Neural cell (in vitro differentiated cells): ENCODE data around the gene ALS2CL. TPM values are rescaled to one million over a fixed set of nuclear protein-coding genes. Genes with fewer than 3 reads are reported as not detected.

Source experiments
- H2AFZ ChIP-seq: fragments of 200-600, 300-800 bp; sonication (generic), shearing (Covaris generic); 2 replicates; pipeline ENCODE4 v1.6.0; 2014; ENCODE audit warnings: low read depth, mild to moderate bottlenecking, antibody characterized with exemption, low read length, moderate library complexity
- H3F3A ChIP-seq: fragments of 200-600 bp; shearing (Covaris generic); 2 replicates; pipeline ENCODE4 v1.6.1; 2016; ENCODE audit warnings: mild to moderate bottlenecking, moderate library complexity, mixed read lengths, antibody characterized with exemption, low read length; ENCODE audit not compliant: insufficient read depth, poor library complexity, severe bottlenecking
- H3K27ac ChIP-seq: fragments of 200-600, 300-800 bp; sonication (generic), shearing (Covaris generic); 2 replicates; pipeline ENCODE4 v1.5.1; 2014; ENCODE audit warnings: mild to moderate bottlenecking, low read length, moderate library complexity
- H3K27me3 ChIP-seq: fragments of 300-800, 200-600 bp; sonication (generic), shearing (Covaris generic); 2 replicates; pipeline ENCODE4 v1.6.0; 2014; ENCODE audit warnings: mild to moderate bottlenecking, low read depth, low read length, moderate library complexity; ENCODE audit not compliant: insufficient read depth
- H3K36me3 ChIP-seq: fragments of 300-800, 200-600 bp; sonication (generic), shearing (Covaris generic); 2 replicates; pipeline ENCODE4 v1.5.1; 2014; ENCODE audit warnings: mild to moderate bottlenecking, antibody characterized with exemption, low read length, moderate library complexity; ENCODE audit not compliant: insufficient read depth
- H3K4me2 ChIP-seq: fragments of 300-800, 200-600 bp; sonication (generic), shearing (Covaris generic); 2 replicates; pipeline ENCODE4 v1.6.0; 2014; ENCODE audit warnings: mild to moderate bottlenecking, low read length
- H3K4me3 ChIP-seq: fragments of 300-800, 200-600 bp; sonication (generic), shearing (Covaris generic); 2 replicates; pipeline ENCODE4 v1.5.1; 2014; ENCODE audit warnings: mild to moderate bottlenecking, low read length, moderate library complexity
- H3K79me2 ChIP-seq: fragments of 200-600 bp; shearing (Covaris generic); replicated peaks from 2 replicates; pipeline ENCODE4 v1.6.0; 2014; ENCODE audit warnings: mild to moderate bottlenecking, low read length, moderate library complexity; ENCODE audit not compliant: insufficient read depth
- H3K9ac ChIP-seq: fragments of 300-800, 200-600 bp; sonication (generic), shearing (Covaris generic); 2 replicates; pipeline ENCODE4 v1.6.1; 2016; ENCODE audit warnings: mild to moderate bottlenecking, low read length, mixed read lengths
- H3K9me2 ChIP-seq: fragments of 200-600 bp; shearing (Covaris generic); 2 replicates; pipeline ENCODE4 v1.6.1; 2016; ENCODE audit warnings: mild to moderate bottlenecking, low read length, mixed read lengths; ENCODE audit not compliant: insufficient read depth
- H3K9me3 ChIP-seq: fragments of 200-600, 300-800 bp; sonication (generic), shearing (Covaris generic); 2 replicates; pipeline ENCODE4 v1.6.1; 2016; ENCODE audit warnings: mild to moderate bottlenecking, mixed run types, low read length, moderate library complexity, mixed read lengths
- H4K20me1 ChIP-seq: fragments of 200-600 bp; shearing (Covaris generic); 2 replicates; pipeline ENCODE4 v1.6.1; 2016; ENCODE audit warnings: mild to moderate bottlenecking, mixed run types; ENCODE audit not compliant: insufficient read depth
- EP300 ChIP-seq: fragments of 450-650 bp; conservative IDR thresholded peaks from 2 replicates; pipeline ENCODE4 v1.6.1; 2014; ENCODE audit warnings: antibody characterized with exemption, mild to moderate bottlenecking, moderate library complexity; ENCODE audit not compliant: poor library complexity, severe bottlenecking
- EZH2 ChIP-seq: fragments of 200-600, 300-800 bp; shearing (Covaris generic), sonication (generic); IDR thresholded peaks from 2 replicates; pipeline ENCODE4 v1.6.1; 2014; ENCODE audit warnings: antibody characterized with exemption, low read length, borderline replicate concordance, mild to moderate bottlenecking; ENCODE audit not compliant: insufficient read depth, poor library complexity, severe bottlenecking
- MXI1 ChIP-seq: fragments of 450-650 bp; conservative IDR thresholded peaks from 2 replicates; pipeline ENCODE4 v1.6.1; 2014; ENCODE audit warnings: antibody characterized with exemption, mild to moderate bottlenecking; ENCODE audit not compliant: poor library complexity, severe bottlenecking
- POLR2AphosphoS5 ChIP-seq: IDR thresholded peaks from 2 replicates; pipeline ENCODE4 v1.6.1; 2012
- RAD21 ChIP-seq: fragments of 450-650 bp; conservative IDR thresholded peaks from 2 replicates; pipeline ENCODE4 v1.6.1; 2014; ENCODE audit warnings: antibody characterized with exemption, mild to moderate bottlenecking, moderate library complexity
- SMC3 ChIP-seq: fragments of 450-650 bp; conservative IDR thresholded peaks from 2 replicates; pipeline ENCODE4 v1.6.1; 2014; ENCODE audit warnings: antibody characterized with exemption, mild to moderate bottlenecking, moderate library complexity; ENCODE audit not compliant: poor library complexity
- TAF1 ChIP-seq: IDR thresholded peaks from 2 replicates; pipeline ENCODE4 v1.6.1; 2012; ENCODE audit warnings: low read depth
- polyA plus RNA-seq: library from polyadenylated mRNA; depleted of rRNA; stranded (reverse); fragments of >200 nt; gene quantifications from 2 replicates; pipeline ENCODE4 v1.2.3, GENCODE V29; 2014
- TF ChIP-seq, protein P1 (sequence below): IDR thresholded peaks from 2 replicates; pipeline ENCODE4 v1.6.1; 2012; ENCODE audit warnings: borderline replicate concordance
- TF ChIP-seq, protein P2 (sequence below): fragments of 450-650 bp; IDR thresholded peaks from 2 replicates; pipeline ENCODE4 v1.5.1; 2014; ENCODE audit warnings: antibody characterized with exemption, mild to moderate bottlenecking, moderate library complexity; ENCODE audit not compliant: poor library complexity, severe bottlenecking

The ALS2CL gene
- polyA plus RNA-seq, 1 donor from 2014 or later = 0.11 TPM

- no peak overlapping the region for H3K27ac ChIP-seq
Observed at GRCh38 chr3:46675843-46676567, 17.5 kb downstream of the ALS2CL start.

GRCh38 chr3:46675426-46675825, 18.1 kb downstream of the ALS2CL start:
- Histone ChIP-seq H3K9me3 (no peaks in the 10 kb centered on the region), H3K36me3 (no peaks in the 10 kb centered on the region), H3K9me2 (no peaks in the 10 kb centered on the region), H3K4me3 (no peak overlapping the region), H4K20me1 (no peaks in the 10 kb centered on the region), H2AFZ (no peak overlapping the region), H3K27ac (no peak overlapping the region), H3F3A (no peaks in the 10 kb centered on the region), H3K79me2 (no peaks in the 10 kb centered on the region), H3K9ac (no peak overlapping the region), H3K4me2 (no peak overlapping the region), H3K27me3 (no peaks in the 10 kb centered on the region)
- TF ChIP-seq EZH2 = no peak
- TF ChIP-seq, protein P1, sequence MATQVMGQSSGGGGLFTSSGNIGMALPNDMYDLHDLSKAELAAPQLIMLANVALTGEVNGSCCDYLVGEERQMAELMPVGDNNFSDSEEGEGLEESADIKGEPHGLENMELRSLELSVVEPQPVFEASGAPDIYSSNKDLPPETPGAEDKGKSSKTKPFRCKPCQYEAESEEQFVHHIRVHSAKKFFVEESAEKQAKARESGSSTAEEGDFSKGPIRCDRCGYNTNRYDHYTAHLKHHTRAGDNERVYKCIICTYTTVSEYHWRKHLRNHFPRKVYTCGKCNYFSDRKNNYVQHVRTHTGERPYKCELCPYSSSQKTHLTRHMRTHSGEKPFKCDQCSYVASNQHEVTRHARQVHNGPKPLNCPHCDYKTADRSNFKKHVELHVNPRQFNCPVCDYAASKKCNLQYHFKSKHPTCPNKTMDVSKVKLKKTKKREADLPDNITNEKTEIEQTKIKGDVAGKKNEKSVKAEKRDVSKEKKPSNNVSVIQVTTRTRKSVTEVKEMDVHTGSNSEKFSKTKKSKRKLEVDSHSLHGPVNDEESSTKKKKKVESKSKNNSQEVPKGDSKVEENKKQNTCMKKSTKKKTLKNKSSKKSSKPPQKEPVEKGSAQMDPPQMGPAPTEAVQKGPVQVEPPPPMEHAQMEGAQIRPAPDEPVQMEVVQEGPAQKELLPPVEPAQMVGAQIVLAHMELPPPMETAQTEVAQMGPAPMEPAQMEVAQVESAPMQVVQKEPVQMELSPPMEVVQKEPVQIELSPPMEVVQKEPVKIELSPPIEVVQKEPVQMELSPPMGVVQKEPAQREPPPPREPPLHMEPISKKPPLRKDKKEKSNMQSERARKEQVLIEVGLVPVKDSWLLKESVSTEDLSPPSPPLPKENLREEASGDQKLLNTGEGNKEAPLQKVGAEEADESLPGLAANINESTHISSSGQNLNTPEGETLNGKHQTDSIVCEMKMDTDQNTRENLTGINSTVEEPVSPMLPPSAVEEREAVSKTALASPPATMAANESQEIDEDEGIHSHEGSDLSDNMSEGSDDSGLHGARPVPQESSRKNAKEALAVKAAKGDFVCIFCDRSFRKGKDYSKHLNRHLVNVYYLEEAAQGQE = no peak
- TF ChIP-seq EP300 = no peak
- TF ChIP-seq, protein P2, sequence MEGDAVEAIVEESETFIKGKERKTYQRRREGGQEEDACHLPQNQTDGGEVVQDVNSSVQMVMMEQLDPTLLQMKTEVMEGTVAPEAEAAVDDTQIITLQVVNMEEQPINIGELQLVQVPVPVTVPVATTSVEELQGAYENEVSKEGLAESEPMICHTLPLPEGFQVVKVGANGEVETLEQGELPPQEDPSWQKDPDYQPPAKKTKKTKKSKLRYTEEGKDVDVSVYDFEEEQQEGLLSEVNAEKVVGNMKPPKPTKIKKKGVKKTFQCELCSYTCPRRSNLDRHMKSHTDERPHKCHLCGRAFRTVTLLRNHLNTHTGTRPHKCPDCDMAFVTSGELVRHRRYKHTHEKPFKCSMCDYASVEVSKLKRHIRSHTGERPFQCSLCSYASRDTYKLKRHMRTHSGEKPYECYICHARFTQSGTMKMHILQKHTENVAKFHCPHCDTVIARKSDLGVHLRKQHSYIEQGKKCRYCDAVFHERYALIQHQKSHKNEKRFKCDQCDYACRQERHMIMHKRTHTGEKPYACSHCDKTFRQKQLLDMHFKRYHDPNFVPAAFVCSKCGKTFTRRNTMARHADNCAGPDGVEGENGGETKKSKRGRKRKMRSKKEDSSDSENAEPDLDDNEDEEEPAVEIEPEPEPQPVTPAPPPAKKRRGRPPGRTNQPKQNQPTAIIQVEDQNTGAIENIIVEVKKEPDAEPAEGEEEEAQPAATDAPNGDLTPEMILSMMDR = no peak
- no peak for TF ChIP-seq SMC3
- no peak for TF ChIP-seq MXI1

More at GRCh38 chr3:46675843-46676567, 17.5 kb downstream of the ALS2CL start:
- no peak for TF ChIP-seq EZH2
- no peak for TF ChIP-seq RAD21
- no peak for TF ChIP-seq SMC3
- TF ChIP-seq, protein P2 = no peak
- no peak for TF ChIP-seq EP300
- no peak for TF ChIP-seq TAF1
- TF ChIP-seq MXI1 = no peak
- no peak for TF ChIP-seq POLR2AphosphoS5
- TF ChIP-seq, protein P1 = no peak
- Histone ChIP-seq H3K4me3 (no peak overlapping the region), H3K4me2 (no peak overlapping the region), H3K9me3 (no peaks in the 10 kb centered on the region), H3K9ac (no peak overlapping the region), H3K79me2 (no peaks in the 10 kb centered on the region), H3K36me3 (no peaks in the 10 kb centered on the region), H3F3A (no peaks in the 10 kb centered on the region), H4K20me1 (no peaks in the 10 kb centered on the region), H2AFZ (no peak overlapping the region), H3K27me3 (no peaks in the 10 kb centered on the region), H3K9me2 (no peaks in the 10 kb centered on the region)
